K562 (cell line): Measurements from ENCODE around the gene PRR15. TPM values are rescaled to one million over a fixed set of nuclear protein-coding genes. Genes with fewer than 3 reads are reported as not detected.

Experiments used
- ATAC-seq: fragments of 200-7000 bp; cut with Tn5 transposase; 3 replicates; pipeline ENCODE4 v1.9.1; 2020; ENCODE audit warnings: moderate library complexity
- BruUV-seq: library from RNA; stranded (reverse); fragments of 400-500 nt; replicated peaks from 2 replicates; lab custom pipeline; 2021; lab: Mats Ljungman, UMichigan
- CTCF ChIA-PET: fragments of 300-600 bp; formaldehyde crosslinking; extraction: SDS; loops from one replicate; lab custom pipeline; 2021; ENCODE audit warnings: low intra/inter-chr PET ratio; lab: Yijun Ruan, JAX
- POLR2A ChIA-PET: fragments of 300-600, 350-650 bp; sonication (Branson Sonifier 250); formaldehyde crosslinking; extraction: SDS; loops from one replicate; lab custom pipeline; 2021; ENCODE audit warnings: antibody characterized with exemption, inconsistent platforms; lab: Yijun Ruan, JAX
- DNase-seq, 4 experiments: peaks; one replicate each; pipeline versions ENCODE4 v3.0.0 to v3.0.0-alpha.2; 2011 to 2018; ENCODE audit warnings: low spot score in 3 of 4, mixed read lengths in 3 of 4; ENCODE audit errors: extremely low read depth in 1 of 4
- FAIRE-seq: peaks from 2 replicates; lab custom pipeline; 2011; peaks lifted over from hg19 to GRCh38; lab: Jason Lieb, UNC
- H2AFZ ChIP-seq: 2 replicates; pipeline ENCODE4 v1.6.0; 2011; ENCODE audit warnings: low read depth, low read length, control low read depth, inconsistent platforms
- H3K27ac ChIP-seq: fragments of 200-600 bp; 3 replicates; pipeline ENCODE4 v1.8.0; 2011; ENCODE audit warnings: low read depth, mild to moderate bottlenecking, control low read depth, inconsistent platforms, low read length, moderate library complexity, mixed read lengths; ENCODE audit errors: extremely low read depth
- H3K27me3 ChIP-seq, 2 experiments: fragments of 300-600 bp in 1 of 2; 2 replicates in 1 of 2; 3 replicates in 1 of 2; pipeline versions ENCODE4 v1.6.0 to v1.8.0; 2011; ENCODE audit warnings: inconsistent platforms in 2 of 2, low read length in 2 of 2, mild to moderate bottlenecking in 1 of 2, mixed read lengths in 1 of 2, moderate library complexity in 1 of 2; ENCODE audit not compliant: control insufficient read depth in 2 of 2, insufficient read depth in 2 of 2
- H3K36me3 ChIP-seq: fragments of 300-600 bp; 3 replicates; pipeline ENCODE4 v1.8.0; 2011; ENCODE audit warnings: mild to moderate bottlenecking, low read length, inconsistent platforms; ENCODE audit not compliant: control insufficient read depth, insufficient read depth
- H3K4me1 ChIP-seq, 2 experiments: fragments of 200-600 bp in 1 of 2; replicated peaks in 1 of 2; 2 replicates in 1 of 2; 3 replicates in 1 of 2; pipeline versions ENCODE4 v1.5.1 to v1.8.0; 2011; ENCODE audit warnings: inconsistent platforms in 2 of 2, low read length in 2 of 2, mild to moderate bottlenecking in 1 of 2, mixed read lengths in 1 of 2, moderate library complexity in 1 of 2; ENCODE audit not compliant: control insufficient read depth in 2 of 2, insufficient read depth in 2 of 2
- H3K4me2 ChIP-seq: 2 replicates; pipeline ENCODE4 v1.6.1; 2011; ENCODE audit warnings: low read length, control low read depth, inconsistent platforms, mixed read lengths; ENCODE audit not compliant: insufficient read depth
- H3K4me3 ChIP-seq: fragments of 200-600 bp; sonication (generic), shearing (Covaris generic); 2 replicates; pipeline ENCODE4 v1.5.1; 2016; ENCODE audit warnings: control low read depth, inconsistent platforms
- H3K79me2 ChIP-seq: fragments of 200-600 bp; 3 replicates; pipeline ENCODE4 v1.8.0; 2011; ENCODE audit warnings: low read length, inconsistent platforms; ENCODE audit not compliant: control insufficient read depth, insufficient read depth
- H3K9ac ChIP-seq, 2 experiments: 2 replicates each; pipeline versions ENCODE4 v1.6.0 to v1.6.1; 2011; ENCODE audit warnings: low read depth in 2 of 2, low read length in 2 of 2, control low read depth in 1 of 2, inconsistent platforms in 1 of 2, mild to moderate bottlenecking in 1 of 2, mixed read lengths in 1 of 2; ENCODE audit not compliant: insufficient read depth in 1 of 2
- H3K9me1 ChIP-seq: one replicate; pipeline ENCODE4 v1.6.0; 2011; ENCODE audit warnings: inconsistent platforms, mild to moderate bottlenecking, low read length, moderate library complexity; ENCODE audit not compliant: control insufficient read depth, insufficient read depth
- H3K9me3 ChIP-seq: replicated peaks from 2 replicates; pipeline ENCODE4 v1.5.1; 2011; ENCODE audit warnings: low read depth, low read length, inconsistent platforms; ENCODE audit not compliant: control insufficient read depth, insufficient read depth
- H4K20me1 ChIP-seq: replicated peaks from 2 replicates; pipeline ENCODE4 v1.6.1; 2011; ENCODE audit warnings: low read length, inconsistent platforms, mixed read lengths; ENCODE audit not compliant: control insufficient read depth, insufficient read depth
- CBX8 ChIP-seq: fragments of 200-600 bp; sonication (generic); IDR thresholded peaks from 2 replicates; pipeline ENCODE4 v1.6.1; 2012; ENCODE audit warnings: borderline replicate concordance, mixed run types, low read depth, mild to moderate bottlenecking, moderate library complexity, mixed read lengths, low read length, control low read depth, inconsistent platforms; ENCODE audit not compliant: poor library complexity, severe bottlenecking; ENCODE audit errors: extremely low read depth
- FOS ChIP-seq: IDR thresholded peaks from 3 replicates; pipeline ENCODE4 v1.6.1; 2011; ENCODE audit not compliant: insufficient read length; ENCODE audit errors: extremely low read depth
- HDAC8 ChIP-seq: fragments of 450-650 bp; IDR thresholded peaks from 2 replicates; pipeline ENCODE4 v1.6.1; 2016; ENCODE audit warnings: mild to moderate bottlenecking, missing genetic modification characterization, moderate library complexity, missing compliant biosample characterization
- HMGN3 ChIP-seq: IDR thresholded peaks from 2 replicates; pipeline ENCODE4 v1.6.1; 2011; ENCODE audit warnings: borderline replicate concordance, low read depth, mild to moderate bottlenecking, mixed read lengths, low read length; ENCODE audit not compliant: insufficient read length; ENCODE audit errors: extremely low read depth
- SP1 ChIP-seq: sonication (generic); formaldehyde crosslinking; IDR thresholded peaks from 2 replicates; pipeline ENCODE4 v1.8.1; 2022; ENCODE audit warnings: mild to moderate bottlenecking, missing genetic modification reagents
- ZC3H4 ChIP-seq: sonication (generic); formaldehyde crosslinking; IDR thresholded peaks from 2 replicates; pipeline ENCODE4 v1.9.0; 2021; ENCODE audit warnings: missing genetic modification reagents, borderline replicate concordance
- ZNF354B ChIP-seq: fragments of 250-450 bp; sonication (Bioruptor Pico); IDR thresholded peaks from 2 replicates; pipeline ENCODE4 v1.4.0; 2020
- WGBS: fragments of 100-300 bp; shearing (Covaris generic); methylation state at CpG from one replicate; pipeline ENCODE4 v1.1.6; 2016; ENCODE audit warnings: low coverage, mixed read lengths; ENCODE audit not compliant: insufficient coverage; ENCODE audit errors: missing lambda C conversion rate; 5-methylcytosine and 5-hydroxymethylcytosine counted together
- in situ Hi-C: fragments of 300-500 bp; cut with MboI; formaldehyde crosslinking; loops from 4 replicates; pipeline ENCODE4 v1.15.0; 2018; ENCODE audit warnings: inconsistent platforms, mixed read lengths
- intact Hi-C: fragments of 100-400 bp; cut with micrococcal nuclease; formaldehyde crosslinking; loops from 2 replicates; pipeline ENCODE4 v1.14.2; 2022
- polyA plus RNA-seq, 8 experiments: library from polyadenylated mRNA; depleted of rRNA in 4 of 8; stranded (reverse) in 5 of 8; unstranded in 3 of 8; fragments of >200 nt; fragmentation: Nextera tagmentation in 2 of 8; fragmentation: Illumina TruSeq in 1 of 8; extraction: Ambion mirVana in 2 of 8; extraction: Trizol in 1 of 8; gene quantifications; 2 replicates each; pipeline versions ENCODE4 v1.2.1 to v1.2.3, GENCODE V29; 2011 to 2014; ENCODE audit warnings: inconsistent platforms in 1 of 8, missing spikeins in 1 of 8
- total RNA-seq, 7 experiments: library from RNA; depleted of rRNA in 6 of 7; stranded (reverse); fragments of >200 nt in 6 of 7; fragmentation: Illumina TruSeq in 2 of 7; extraction: Trizol in 2 of 7; gene quantifications; 2 replicates each; pipeline versions ENCODE4 v1.2.1 to v1.2.3, GENCODE V29; 2011 to 2021; ENCODE audit warnings: low replicate concordance in 1 of 7
- TF ChIP-seq, protein P1 (sequence below): fragments of 250-450 bp; sonication (Bioruptor Pico); IDR thresholded peaks from 2 replicates; pipeline ENCODE4 v1.9.0; 2021; ENCODE audit warnings: mild to moderate bottlenecking, inconsistent platforms
- TF ChIP-seq, protein P2 (sequence below): sonication (generic); formaldehyde crosslinking; IDR thresholded peaks from 2 replicates; pipeline ENCODE4 v1.8.1; 2023; ENCODE audit warnings: mild to moderate bottlenecking, missing genetic modification reagents, moderate library complexity

Gene PRR15
- total and polyA plus RNA-seq, 9 of the 15 experiments (the other 6 are each of a cell fraction or from before 2014, with no cell fraction given) = not detected

DNA sequence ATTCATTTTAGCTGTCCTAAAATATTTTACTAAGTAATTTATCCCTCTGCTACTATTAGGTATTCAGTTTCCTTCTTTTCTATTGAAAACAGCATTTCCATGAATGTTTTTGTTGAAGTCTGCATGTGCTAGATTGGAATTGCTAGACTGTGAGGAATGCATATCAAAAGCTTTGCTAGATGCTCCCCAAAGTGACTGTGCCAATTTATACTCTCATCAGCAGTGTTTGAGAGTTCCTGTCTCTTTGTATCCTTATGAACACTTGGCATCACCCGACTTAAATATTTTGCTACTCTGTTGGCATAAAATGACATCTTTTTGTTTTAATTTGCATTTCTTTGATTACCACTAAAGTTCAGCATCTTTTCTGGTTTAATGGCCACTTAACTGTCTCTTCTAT, 45.0 kb upstream of the PRR15 start:
- in situ Hi-C loops = no loop called here

More for the DNA sequence above, 45.0 kb upstream of the PRR15 start:
- 0% methylated on average over 1 of the region's 1 CpG for WGBS
- Histone ChIP-seq H3K9me1 (peaks cover 2% of the 10 kb centered on the region), H3K27ac (no peak overlapping the region), H3K9me3 (no peaks in the 10 kb centered on the region), H3K4me2 (no peak overlapping the region), H3K9ac (no peak overlapping the region), H2AFZ (no peak overlapping the region), H4K20me1 (no peaks in the 10 kb centered on the region), H3K36me3 (no peaks in the 10 kb centered on the region), H3K79me2 (no peaks in the 10 kb centered on the region), H3K4me1 (no peaks in the 10 kb centered on the region), H3K4me3 (no peak overlapping the region), H3K27me3 (peaks cover 11 to 12% of the 10 kb centered on the region in 2 experiments; a peak in 4 of 5 replicates)
- no peak for ATAC-seq
- ChIA-PET CTCF (no interaction called here), POLR2A (no interaction called here)
- no peak for FAIRE-seq
- no peak for DNase-seq
- no TSS peak for BruUV-seq
- TF ChIP-seq HDAC8 (tag) = no peak
- no peak for TF ChIP-seq ZNF354B (CRISPR knock-in tag)
- no peak for TF ChIP-seq HMGN3
- no peak for TF ChIP-seq FOS
- no peak for TF ChIP-seq SP1 (CRISPR knock-in tag)
- TF ChIP-seq CBX8 = no peak
- TF ChIP-seq ZC3H4 (CRISPR knock-in tag) = no peak
- TF ChIP-seq, protein P1, sequence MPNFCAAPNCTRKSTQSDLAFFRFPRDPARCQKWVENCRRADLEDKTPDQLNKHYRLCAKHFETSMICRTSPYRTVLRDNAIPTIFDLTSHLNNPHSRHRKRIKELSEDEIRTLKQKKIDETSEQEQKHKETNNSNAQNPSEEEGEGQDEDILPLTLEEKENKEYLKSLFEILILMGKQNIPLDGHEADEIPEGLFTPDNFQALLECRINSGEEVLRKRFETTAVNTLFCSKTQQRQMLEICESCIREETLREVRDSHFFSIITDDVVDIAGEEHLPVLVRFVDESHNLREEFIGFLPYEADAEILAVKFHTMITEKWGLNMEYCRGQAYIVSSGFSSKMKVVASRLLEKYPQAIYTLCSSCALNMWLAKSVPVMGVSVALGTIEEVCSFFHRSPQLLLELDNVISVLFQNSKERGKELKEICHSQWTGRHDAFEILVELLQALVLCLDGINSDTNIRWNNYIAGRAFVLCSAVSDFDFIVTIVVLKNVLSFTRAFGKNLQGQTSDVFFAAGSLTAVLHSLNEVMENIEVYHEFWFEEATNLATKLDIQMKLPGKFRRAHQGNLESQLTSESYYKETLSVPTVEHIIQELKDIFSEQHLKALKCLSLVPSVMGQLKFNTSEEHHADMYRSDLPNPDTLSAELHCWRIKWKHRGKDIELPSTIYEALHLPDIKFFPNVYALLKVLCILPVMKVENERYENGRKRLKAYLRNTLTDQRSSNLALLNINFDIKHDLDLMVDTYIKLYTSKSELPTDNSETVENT (CRISPR knock-in tag) = no peak
- TF ChIP-seq, protein P2, sequence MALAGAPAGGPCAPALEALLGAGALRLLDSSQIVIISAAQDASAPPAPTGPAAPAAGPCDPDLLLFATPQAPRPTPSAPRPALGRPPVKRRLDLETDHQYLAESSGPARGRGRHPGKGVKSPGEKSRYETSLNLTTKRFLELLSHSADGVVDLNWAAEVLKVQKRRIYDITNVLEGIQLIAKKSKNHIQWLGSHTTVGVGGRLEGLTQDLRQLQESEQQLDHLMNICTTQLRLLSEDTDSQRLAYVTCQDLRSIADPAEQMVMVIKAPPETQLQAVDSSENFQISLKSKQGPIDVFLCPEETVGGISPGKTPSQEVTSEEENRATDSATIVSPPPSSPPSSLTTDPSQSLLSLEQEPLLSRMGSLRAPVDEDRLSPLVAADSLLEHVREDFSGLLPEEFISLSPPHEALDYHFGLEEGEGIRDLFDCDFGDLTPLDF (CRISPR knock-in tag) = no peak
- intact Hi-C loops = no loop called here
